ENCODE data around the gene LSMEM2. TPM values are rescaled to one million over a fixed set of nuclear protein-coding genes. Genes with fewer than 3 reads are reported as not detected.

LSMEM2 gene
- total RNA-seq, 4 donors from 2014 or later = 0.41 to 0.98 (median 0.49) TPM; not detected in 1

- intact Hi-C loops (cut with DNase I; ENCODE audit: low total_unique reads) (no loop called here), in situ Hi-C loops (cut with MboI; ENCODE audit: low sequenced_read_pairs in 4 of 4) (loop anchor here in 1 of 4 donors (25.0 kb wide), 1 partner anchor 357 kb away; the partner anchor contains the start of genes MON1A and RBM6)
- Histone ChIP-seq H3K27ac (peak overlapping the region in 1 of 4 donors; percentile 97), H3K36me3 (peaks cover 0 to 15% of the 10 kb centered on the region in 2 donors), H3K27me3 (no peaks in the 10 kb centered on the region), H3K4me1 (peaks cover 28 to 36% of the 10 kb centered on the region in 2 donors), H3K9me3 (no peaks in the 10 kb centered on the region), H3K4me3 (no peak overlapping the region)
- DNase-seq = no peak
- no peak for TF ChIP-seq POLR2A (IDR thresholded peaks at IDR 0.05)
- TF ChIP-seq CTCF (IDR thresholded peaks at IDR 0.05 in 4 of 5, conservative IDR thresholded peaks at IDR 0.05 in 1 of 5) = no peak
- no peak for ATAC-seq
Observed at GRCh38 chr3:50294492-50295403, 15.9 kb downstream of the LSMEM2 start.

- intact Hi-C loops (cut with DNase I; ENCODE audit: low total_unique reads) (no loop called here), in situ Hi-C loops (cut with MboI; ENCODE audit: low sequenced_read_pairs in 4 of 4) (loop anchor here in 1 of 4 donors (25.0 kb wide), 1 partner anchor 358 kb away; the partner anchor contains the start of genes MON1A and RBM6)
- no peak for ATAC-seq
- Histone ChIP-seq H3K4me1 (peaks cover 36 to 42% of the 10 kb centered on the region in 2 donors), H3K36me3 (peaks cover 0 to 5% of the 10 kb centered on the region in 2 donors), H3K4me3 (no peak overlapping the region), H3K9me3 (no peaks in the 10 kb centered on the region), H3K27ac (no peak overlapping the region), H3K27me3 (no peaks in the 10 kb centered on the region)
- no peak for DNase-seq
- no peak for TF ChIP-seq POLR2A (IDR thresholded peaks at IDR 0.05)
- no peak for TF ChIP-seq CTCF (IDR thresholded peaks at IDR 0.05 in 4 of 5, conservative IDR thresholded peaks at IDR 0.05 in 1 of 5)
Observed at GRCh38 chr3:50295553-50296431, 16.9 kb downstream of the LSMEM2 start.

- no peak overlapping the region for H3K27ac ChIP-seq
- peaks cover 0 to 5% of the 10 kb centered on the region in 2 donors for H3K36me3 ChIP-seq
- no peaks in the 10 kb centered on the region for H3K9me3 ChIP-seq
- ATAC-seq = no peak
- H3K27me3 ChIP-seq = no peaks in the 10 kb centered on the region
- peaks cover 34 to 40% of the 10 kb centered on the region in 2 donors for H3K4me1 ChIP-seq
- DNase-seq = no peak
- intact Hi-C loops (cut with DNase I; ENCODE audit: low total_unique reads) = no loop called here
- TF ChIP-seq POLR2A (IDR thresholded peaks at IDR 0.05) = no peak
- no peak for TF ChIP-seq CTCF (IDR thresholded peaks at IDR 0.05 in 4 of 5, conservative IDR thresholded peaks at IDR 0.05 in 1 of 5)
- H3K4me3 ChIP-seq = no peak overlapping the region
- in situ Hi-C loops (cut with MboI; ENCODE audit: low sequenced_read_pairs in 4 of 4) = loop anchor here in 1 of 4 donors (25.0 kb wide), 1 partner anchor 360 kb away; the partner anchor contains the start of genes MON1A and RBM6
Observed at GRCh38 chr3:50296721-50297383, 18.0 kb downstream of the LSMEM2 start.

- Histone ChIP-seq H3K36me3 (peaks cover 0 to 5% of the 10 kb centered on the region in 2 donors), H3K4me3 (no peak overlapping the region), H3K27me3 (no peaks in the 10 kb centered on the region), H3K27ac (no peak overlapping the region), H3K9me3 (no peaks in the 10 kb centered on the region), H3K4me1 (peaks cover 34 to 46% of the 10 kb centered on the region in 2 donors)
- in situ Hi-C loops (cut with MboI; ENCODE audit: low sequenced_read_pairs in 4 of 4) (loop anchor here in 1 of 4 donors (25.0 kb wide), 1 partner anchor 360 kb away; the partner anchor contains the start of genes MON1A and RBM6), intact Hi-C loops (cut with DNase I; ENCODE audit: low total_unique reads) (no loop called here)
- no peak for ATAC-seq
- TF ChIP-seq CTCF (IDR thresholded peaks at IDR 0.05 in 4 of 5, conservative IDR thresholded peaks at IDR 0.05 in 1 of 5) = no peak
- no peak for DNase-seq
Observed at GRCh38 chr3:50297384-50297775, 18.5 kb downstream of the LSMEM2 start.

Data from gastrocnemius medialis (tissue), 4 donors.